Ishikawa (cell line): ENCODE results near the gene DNAJB13.

ENCODE experiments used
- CEBPB ChIP-seq: IDR thresholded peaks from 2 replicates; pipeline ENCODE4 v1.6.1; 2012
- CREB1 ChIP-seq: IDR thresholded peaks from 2 replicates; pipeline ENCODE4 v1.6.1; 2012; ENCODE audit warnings: low read depth
- EGR1 ChIP-seq: IDR thresholded peaks from 2 replicates; pipeline ENCODE4 v1.6.1; 2012
- EP300 ChIP-seq: IDR thresholded peaks from 2 replicates; pipeline ENCODE4 v1.6.1; 2012; ENCODE audit warnings: borderline replicate concordance
- FOXM1 ChIP-seq: IDR thresholded peaks from 2 replicates; pipeline ENCODE4 v1.6.1; 2012; ENCODE audit warnings: low read depth, borderline replicate concordance
- NFIC ChIP-seq: IDR thresholded peaks from 2 replicates; pipeline ENCODE4 v1.6.1; 2012
- RAD21 ChIP-seq: IDR thresholded peaks from 2 replicates; pipeline ENCODE4 v1.6.1; 2012; ENCODE audit warnings: low read depth
- TAF1 ChIP-seq: IDR thresholded peaks from 2 replicates; pipeline ENCODE4 v1.6.1; 2012; ENCODE audit warnings: low read depth, mild to moderate bottlenecking
- TCF12 ChIP-seq: IDR thresholded peaks from 2 replicates; pipeline ENCODE4 v1.6.1; 2012; ENCODE audit warnings: low read depth
- TEAD4 ChIP-seq: IDR thresholded peaks from 2 replicates; pipeline ENCODE4 v1.6.1; 2012
- YY1 ChIP-seq: IDR thresholded peaks from 2 replicates; pipeline ENCODE4 v1.6.1; 2012; ENCODE audit warnings: low read depth
- ZBTB7A ChIP-seq: IDR thresholded peaks from 2 replicates; pipeline ENCODE4 v1.6.1; 2012; ENCODE audit warnings: low read depth
- TF ChIP-seq, protein P1 (sequence below): IDR thresholded peaks from 2 replicates; pipeline ENCODE4 v1.6.1; 2012
- TF ChIP-seq, protein P2 (sequence below): IDR thresholded peaks from 2 replicates; pipeline ENCODE4 v1.6.1; 2012; ENCODE audit warnings: low read depth, mild to moderate bottlenecking
- TF ChIP-seq, protein P3 (sequence below): IDR thresholded peaks from 2 replicates; pipeline ENCODE4 v1.6.1; 2012

The DNAJB13 gene

DNA sequence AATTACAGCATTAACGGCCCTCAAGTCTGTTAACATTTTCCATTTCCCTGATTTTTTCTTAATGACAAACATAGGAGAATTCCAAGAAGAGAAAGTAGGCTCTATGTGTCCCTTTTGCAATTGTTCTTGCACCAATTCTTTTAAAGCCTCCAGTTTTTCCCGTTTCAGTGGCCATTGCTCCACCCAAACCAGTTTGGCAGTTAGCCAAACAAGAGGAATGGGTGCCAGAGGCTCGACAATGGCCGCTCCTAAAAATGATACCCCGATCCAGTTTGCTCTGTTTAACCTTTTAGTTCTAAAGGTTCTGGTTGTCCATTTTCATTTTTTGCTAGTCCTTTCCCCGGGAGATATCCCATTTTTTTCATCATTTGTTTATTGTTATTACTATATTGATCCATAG, 6.7 kb upstream of the DNAJB13 start:
- TF ChIP-seq EP300 (no peak), NFIC (peak; percentile 61), CREB1 (no peak), TAF1 (no peak)
- TF ChIP-seq, protein P1, sequence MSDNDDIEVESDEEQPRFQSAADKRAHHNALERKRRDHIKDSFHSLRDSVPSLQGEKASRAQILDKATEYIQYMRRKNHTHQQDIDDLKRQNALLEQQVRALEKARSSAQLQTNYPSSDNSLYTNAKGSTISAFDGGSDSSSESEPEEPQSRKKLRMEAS: no peak
- TF ChIP-seq, protein P2, sequence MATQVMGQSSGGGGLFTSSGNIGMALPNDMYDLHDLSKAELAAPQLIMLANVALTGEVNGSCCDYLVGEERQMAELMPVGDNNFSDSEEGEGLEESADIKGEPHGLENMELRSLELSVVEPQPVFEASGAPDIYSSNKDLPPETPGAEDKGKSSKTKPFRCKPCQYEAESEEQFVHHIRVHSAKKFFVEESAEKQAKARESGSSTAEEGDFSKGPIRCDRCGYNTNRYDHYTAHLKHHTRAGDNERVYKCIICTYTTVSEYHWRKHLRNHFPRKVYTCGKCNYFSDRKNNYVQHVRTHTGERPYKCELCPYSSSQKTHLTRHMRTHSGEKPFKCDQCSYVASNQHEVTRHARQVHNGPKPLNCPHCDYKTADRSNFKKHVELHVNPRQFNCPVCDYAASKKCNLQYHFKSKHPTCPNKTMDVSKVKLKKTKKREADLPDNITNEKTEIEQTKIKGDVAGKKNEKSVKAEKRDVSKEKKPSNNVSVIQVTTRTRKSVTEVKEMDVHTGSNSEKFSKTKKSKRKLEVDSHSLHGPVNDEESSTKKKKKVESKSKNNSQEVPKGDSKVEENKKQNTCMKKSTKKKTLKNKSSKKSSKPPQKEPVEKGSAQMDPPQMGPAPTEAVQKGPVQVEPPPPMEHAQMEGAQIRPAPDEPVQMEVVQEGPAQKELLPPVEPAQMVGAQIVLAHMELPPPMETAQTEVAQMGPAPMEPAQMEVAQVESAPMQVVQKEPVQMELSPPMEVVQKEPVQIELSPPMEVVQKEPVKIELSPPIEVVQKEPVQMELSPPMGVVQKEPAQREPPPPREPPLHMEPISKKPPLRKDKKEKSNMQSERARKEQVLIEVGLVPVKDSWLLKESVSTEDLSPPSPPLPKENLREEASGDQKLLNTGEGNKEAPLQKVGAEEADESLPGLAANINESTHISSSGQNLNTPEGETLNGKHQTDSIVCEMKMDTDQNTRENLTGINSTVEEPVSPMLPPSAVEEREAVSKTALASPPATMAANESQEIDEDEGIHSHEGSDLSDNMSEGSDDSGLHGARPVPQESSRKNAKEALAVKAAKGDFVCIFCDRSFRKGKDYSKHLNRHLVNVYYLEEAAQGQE: no peak

DNA sequence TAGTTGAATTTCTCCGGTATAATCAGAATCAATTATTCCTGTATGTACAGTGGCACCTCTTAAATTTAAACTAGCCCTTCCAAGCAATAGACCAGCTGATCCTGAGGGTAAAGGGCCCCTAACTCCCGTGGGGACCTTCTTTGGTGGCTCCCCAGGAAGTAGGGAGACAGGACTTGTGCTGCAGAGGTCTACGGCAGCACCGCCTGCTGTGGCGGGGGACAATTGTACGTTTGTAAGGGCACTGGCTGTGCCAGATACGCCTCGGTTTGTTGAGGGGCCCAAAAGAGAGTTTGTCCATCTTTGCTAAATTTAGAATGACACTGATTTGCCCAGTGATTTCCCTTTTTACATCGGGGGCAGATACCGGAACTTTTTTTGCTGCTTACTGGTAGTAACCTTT, 5.9 kb upstream of the DNAJB13 start:
- TF ChIP-seq EP300 (no peak), CEBPB (no peak), EGR1 (no peak), ZBTB7A (no peak), RAD21 (no peak), TCF12 (no peak), CREB1 (no peak), TEAD4 (no peak), YY1 (no peak)
- TF ChIP-seq, protein P1: no peak
- TF ChIP-seq, protein P3, sequence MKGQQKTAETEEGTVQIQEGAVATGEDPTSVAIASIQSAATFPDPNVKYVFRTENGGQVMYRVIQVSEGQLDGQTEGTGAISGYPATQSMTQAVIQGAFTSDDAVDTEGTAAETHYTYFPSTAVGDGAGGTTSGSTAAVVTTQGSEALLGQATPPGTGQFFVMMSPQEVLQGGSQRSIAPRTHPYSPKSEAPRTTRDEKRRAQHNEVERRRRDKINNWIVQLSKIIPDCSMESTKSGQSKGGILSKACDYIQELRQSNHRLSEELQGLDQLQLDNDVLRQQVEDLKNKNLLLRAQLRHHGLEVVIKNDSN: no peak
- TF ChIP-seq, protein P2: no peak

DNA sequence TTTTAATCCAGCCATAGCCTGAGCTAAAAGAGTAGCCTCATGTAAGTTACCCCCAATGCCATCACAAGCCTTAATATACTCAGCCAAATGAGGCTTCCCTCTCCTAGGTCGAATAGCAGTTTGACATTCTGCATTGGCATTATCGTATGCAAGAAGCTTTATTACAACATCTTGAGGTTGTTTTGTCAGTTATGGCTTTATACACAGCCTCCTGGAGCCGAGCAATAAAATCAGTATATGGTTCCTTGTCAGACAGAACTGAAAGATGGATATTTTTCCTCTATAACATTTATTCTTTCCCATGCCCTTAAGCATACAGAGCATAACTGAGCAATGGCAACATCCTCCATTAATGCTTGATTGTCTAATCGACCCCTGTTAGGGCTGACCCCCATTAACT, 5.4 kb upstream of the DNAJB13 start:
- TF ChIP-seq RAD21: no peak
- no peak for TF ChIP-seq EP300

DNA sequence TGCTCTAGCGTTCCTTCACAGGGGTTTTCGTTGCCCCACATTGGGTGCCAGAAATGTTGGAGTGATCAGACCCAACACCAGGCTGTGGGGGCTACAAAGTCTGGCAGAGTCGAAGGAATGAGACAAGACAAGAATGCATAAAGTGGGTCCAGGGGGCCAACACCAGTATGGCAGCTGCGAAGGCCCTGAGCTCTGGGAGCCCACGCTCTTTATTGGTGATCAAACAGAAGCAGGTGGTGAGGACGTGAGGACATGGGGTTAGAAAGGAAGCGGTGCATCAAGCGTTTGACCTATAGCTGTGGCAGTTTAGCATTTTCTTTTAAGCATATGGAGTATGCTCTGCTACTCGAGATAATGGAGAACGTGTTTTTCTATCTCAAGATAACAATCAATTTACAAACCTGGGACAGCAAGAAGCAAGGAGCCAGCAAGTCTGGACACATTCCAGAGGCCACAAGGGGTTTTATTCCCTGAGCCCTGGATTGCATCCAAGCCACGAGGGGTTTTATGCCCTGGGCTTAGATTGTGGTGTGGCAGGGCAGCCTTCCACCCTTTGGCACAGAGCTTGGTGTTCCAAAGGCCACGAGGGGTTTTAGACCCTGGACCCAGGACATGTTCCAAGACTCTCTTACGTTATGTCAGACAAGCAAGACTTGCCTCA, 3.9 kb upstream of the DNAJB13 start:
- TF ChIP-seq EGR1 (no peak), TCF12 (no peak)

DNA sequence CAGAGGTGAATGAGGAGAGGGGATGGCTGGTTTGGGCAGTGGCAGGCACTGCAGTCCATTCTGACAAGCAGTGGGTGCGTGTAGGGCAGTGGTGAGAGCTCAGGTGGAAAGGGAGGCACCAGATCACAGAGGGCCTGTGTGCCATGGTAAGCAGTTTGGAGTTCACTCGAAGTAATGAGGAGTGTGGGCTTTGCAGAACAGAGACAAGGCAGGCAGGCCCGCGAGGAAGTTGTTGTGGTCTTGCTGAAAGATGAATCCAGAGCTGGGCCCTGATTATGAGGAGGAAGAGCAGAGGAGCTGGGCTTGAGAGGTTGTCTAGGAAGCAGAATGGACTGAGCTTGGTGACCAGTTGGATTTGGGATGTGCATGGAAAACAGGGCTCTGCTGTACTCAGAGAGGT, 1.6 kb upstream of the DNAJB13 start:
- TF ChIP-seq RAD21: no peak

DNA sequence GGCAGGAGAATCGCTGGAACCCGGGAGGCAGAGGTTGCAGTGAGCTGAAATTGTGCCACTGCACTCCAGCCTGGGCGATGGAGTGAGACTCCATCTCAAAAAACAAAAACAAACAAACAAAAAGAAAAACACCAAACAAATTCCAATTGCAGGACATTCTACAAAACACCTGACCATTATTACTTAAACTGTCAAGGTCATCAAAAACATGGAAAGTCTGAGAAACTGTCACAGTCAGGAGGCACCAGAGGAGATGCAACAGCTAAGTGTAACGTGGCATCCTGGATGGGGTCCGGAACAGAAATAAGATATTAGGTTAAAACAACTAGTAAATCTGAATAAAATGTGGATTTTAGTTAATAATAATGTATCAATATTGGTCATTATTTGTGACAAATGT, 914 bp upstream of the DNAJB13 start:
- TF ChIP-seq EP300 (no peak), TAF1 (no peak), RAD21 (no peak), EGR1 (no peak), FOXM1 (no peak), TCF12 (no peak), YY1 (no peak), ZBTB7A (no peak), TEAD4 (no peak), NFIC (no peak), CEBPB (no peak), CREB1 (no peak)
- TF ChIP-seq, protein P3: no peak
- TF ChIP-seq, protein P1: no peak
- TF ChIP-seq, protein P2: no peak
